IMR-90 (cell line): ENCODE data around the gene PCSK2. TPM values are rescaled to one million over a fixed set of nuclear protein-coding genes. Genes with fewer than 3 reads are reported as not detected.
A peak's percentile ranks its signal among the peaks of the same experiment; 100 is the strongest.

Source experiments
- ATAC-seq: fragments of 200-7000 bp; cut with Tn5 transposase; 2 replicates; pipeline ENCODE4 v1.9.1; 2020; ENCODE audit warnings: low read depth, mild to moderate bottlenecking, moderate library complexity
- BruUV-seq: library from RNA; stranded (reverse); fragments of 400-500 nt; replicated peaks from 2 replicates; lab custom pipeline; 2021; lab: Mats Ljungman, UMichigan
- CTCF ChIA-PET: fragments of 300-600 bp; formaldehyde crosslinking; extraction: SDS; loops from one replicate; lab custom pipeline; 2021; ENCODE audit warnings: antibody characterized with exemption; lab: Yijun Ruan, JAX
- POLR2A ChIA-PET: fragments of 300-600 bp; sonication (Branson Sonifier 250); formaldehyde crosslinking; loops from one replicate; lab custom pipeline; 2022; ENCODE audit warnings: antibody characterized with exemption; ENCODE audit not compliant: unreplicated experiment; lab: Charles Lee
- DNase-seq: peaks from one replicate; pipeline ENCODE4 v3.0.0; 2013
- H2AFZ ChIP-seq: replicated peaks from 2 replicates; pipeline ENCODE3; 2013; ENCODE audit warnings: low read length, mild to moderate bottlenecking; ENCODE audit not compliant: poor library complexity
- H2AK5ac ChIP-seq: 2 replicates; pipeline ENCODE4 v1.6.1; 2013; ENCODE audit warnings: low read depth, low read length, inconsistent platforms
- H2AK9ac ChIP-seq: replicated peaks from 2 replicates; pipeline ENCODE3; 2013; ENCODE audit warnings: mild to moderate bottlenecking, low read depth, low read length, moderate library complexity; ENCODE audit not compliant: poor library complexity
- H2BK120ac ChIP-seq: 2 replicates; pipeline ENCODE4 v1.6.1; 2013; ENCODE audit warnings: low read depth, low read length, inconsistent platforms
- H2BK15ac ChIP-seq: 3 replicates; pipeline ENCODE4 v1.6.1; 2013; ENCODE audit warnings: low read depth, low read length, inconsistent platforms
- H2BK20ac ChIP-seq: 2 replicates; pipeline ENCODE4 v1.6.1; 2013; ENCODE audit warnings: low read depth, mild to moderate bottlenecking, inconsistent platforms, low read length, moderate library complexity
- H2BK5ac ChIP-seq: 2 replicates; pipeline ENCODE4 v1.6.1; 2013; ENCODE audit warnings: mild to moderate bottlenecking, low read depth, low read length, inconsistent platforms; ENCODE audit not compliant: poor library complexity, severe bottlenecking
- H3K14ac ChIP-seq: replicated peaks from 2 replicates; pipeline ENCODE4 v1.6.1; 2013; ENCODE audit warnings: low read depth, low read length, inconsistent platforms
- H3K18ac ChIP-seq: 2 replicates; pipeline ENCODE4 v1.6.1; 2013; ENCODE audit warnings: low read depth, low read length, control low read depth
- H3K23ac ChIP-seq: 2 replicates; pipeline ENCODE4 v1.6.1; 2013; ENCODE audit warnings: low read depth, low read length, inconsistent platforms
- H3K27ac ChIP-seq: 2 replicates; pipeline ENCODE4 v1.5.1; 2013; ENCODE audit warnings: mild to moderate bottlenecking, control low read depth, low read length; ENCODE audit not compliant: insufficient read depth
- H3K27me3 ChIP-seq: 2 replicates; pipeline ENCODE4 v1.6.1; 2013; ENCODE audit warnings: low read length; ENCODE audit not compliant: control insufficient read depth, insufficient read depth
- H3K36me3 ChIP-seq: 2 replicates; pipeline ENCODE4 v1.6.1; 2013; ENCODE audit warnings: low read length, mixed read lengths; ENCODE audit not compliant: control insufficient read depth, insufficient read depth
- H3K4ac ChIP-seq: 2 replicates; pipeline ENCODE4 v1.6.1; 2013; ENCODE audit warnings: low read depth, low read length, inconsistent platforms
- H3K4me1 ChIP-seq: 2 replicates; pipeline ENCODE4 v1.6.1; 2013; ENCODE audit warnings: low read length, mixed read lengths; ENCODE audit not compliant: control insufficient read depth, insufficient read depth
- H3K4me2 ChIP-seq: 2 replicates; pipeline ENCODE4 v1.6.1; 2013; ENCODE audit warnings: low read depth, mild to moderate bottlenecking, control low read depth, low read length, moderate library complexity
- H3K4me3 ChIP-seq: 2 replicates; pipeline ENCODE4 v1.5.1; 2013; ENCODE audit warnings: low read depth, mild to moderate bottlenecking, control low read depth, low read length, moderate library complexity; ENCODE audit not compliant: insufficient read depth
- H3K56ac ChIP-seq: 2 replicates; pipeline ENCODE4 v1.6.1; 2013; ENCODE audit warnings: low read length, inconsistent platforms; ENCODE audit not compliant: insufficient read depth; ENCODE audit errors: extremely low read depth
- H3K79me1 ChIP-seq, 2 experiments: 2 replicates each; pipeline ENCODE4 v1.6.1; 2013; ENCODE audit warnings: low read length in 2 of 2, inconsistent platforms in 1 of 2, low read depth in 1 of 2
- H3K9ac ChIP-seq: 2 replicates; pipeline ENCODE4 v1.6.1; 2013; ENCODE audit warnings: low read depth, low read length, control low read depth
- H3K9me1 ChIP-seq: 2 replicates; pipeline ENCODE4 v1.6.1; 2013; ENCODE audit warnings: low read length, inconsistent platforms; ENCODE audit not compliant: insufficient read depth
- H3K9me3 ChIP-seq: 2 replicates; pipeline ENCODE4 v1.6.1; 2013; ENCODE audit warnings: low read length; ENCODE audit not compliant: control insufficient read depth, insufficient read depth
- H4K20me1 ChIP-seq: 2 replicates; pipeline ENCODE4 v1.6.1; 2013; ENCODE audit warnings: low read length, inconsistent platforms; ENCODE audit not compliant: insufficient read depth
- H4K5ac ChIP-seq: 2 replicates; pipeline ENCODE4 v1.6.1; 2013; ENCODE audit warnings: mild to moderate bottlenecking, low read depth, low read length, control low read depth
- H4K8ac ChIP-seq, 2 experiments: 2 replicates each; pipeline ENCODE4 v1.6.1; 2013; ENCODE audit warnings: low read depth in 2 of 2, low read length in 2 of 2, control low read depth in 1 of 2, inconsistent platforms in 1 of 2
- H4K91ac ChIP-seq: 2 replicates; pipeline ENCODE4 v1.6.1; 2013; ENCODE audit warnings: low read depth, low read length, inconsistent platforms; ENCODE audit not compliant: insufficient read depth
- CEBPB ChIP-seq: IDR thresholded peaks from 2 replicates; pipeline ENCODE4 v1.6.1; 2012; ENCODE audit warnings: low read depth, low read length, improper control_type of control experiment
- CHD1 ChIP-seq: IDR thresholded peaks from 2 replicates; pipeline ENCODE4 v1.6.1; 2012; ENCODE audit warnings: low read depth, low read length, improper control_type of control experiment
- NFE2L2 ChIP-seq: fragments of 150-350 bp; IDR thresholded peaks from 2 replicates; pipeline ENCODE4 v1.6.1; 2016; ENCODE audit warnings: low read depth, mild to moderate bottlenecking, low read length
- RAD21 ChIP-seq: IDR thresholded peaks from 2 replicates; pipeline ENCODE4 v1.6.1; 2012; ENCODE audit warnings: low read length, improper control_type of control experiment
- RFX5 ChIP-seq: IDR thresholded peaks from 2 replicates; pipeline ENCODE4 v1.8.0; 2012; ENCODE audit warnings: low read depth, mild to moderate bottlenecking, low read length, moderate library complexity
- SMC3 ChIP-seq: fragments of 150-350 bp; IDR thresholded peaks from 2 replicates; pipeline ENCODE4 v1.6.1; 2016; ENCODE audit warnings: low read depth, mild to moderate bottlenecking, antibody characterized with exemption, low read length, moderate library complexity
- WGBS, 2 experiments: methylation state at CpG; one replicate each; pipeline versions ENCODE4 v1.1.5 to v1.1.7; 2013; ENCODE audit warnings: missing lambda C conversion rate in 2 of 2; ENCODE audit not compliant: insufficient read length in 1 of 2; ENCODE audit errors: extremely low coverage in 2 of 2; 5-methylcytosine and 5-hydroxymethylcytosine counted together
- dilution Hi-C: fragments of 300-500 bp; cut with HindIII; formaldehyde crosslinking; loops from one replicate; pipeline ENCODE4 v1.14.3; 2018; ENCODE audit warnings: low sequenced_read_pairs; ENCODE audit not compliant: unreplicated experiment
- in situ Hi-C: fragments of 300-500 bp; cut with MboI; formaldehyde crosslinking; loops from 3 replicates; pipeline ENCODE4 v1.14.3; 2019; ENCODE audit warnings: low sequenced_read_pairs, inconsistent platforms, mixed read lengths
- intact Hi-C: fragments of 100-400 bp; cut with micrococcal nuclease; formaldehyde crosslinking; loops from 2 replicates; pipeline ENCODE4 v1.10.0; 2022
- polyA plus RNA-seq, 3 experiments: library from polyadenylated mRNA; depleted of rRNA; stranded (reverse); fragments of >200 nt; gene quantifications; 2 replicates each; pipeline ENCODE4 v1.2.3, GENCODE V29; 2012; ENCODE audit warnings: low replicate concordance in 1 of 3
- total RNA-seq: library from RNA; depleted of rRNA; stranded (reverse); fragments of >200 nt; gene quantifications from 2 replicates; pipeline ENCODE4 v1.2.3, GENCODE V29; 2012
- TF ChIP-seq, protein P1 (sequence below): conservative IDR thresholded peaks from 2 replicates; pipeline ENCODE4 v1.5.1; 2012; ENCODE audit warnings: mild to moderate bottlenecking, low read depth, low read length, improper control_type of control experiment
- TF ChIP-seq, protein P2 (sequence below): fragments of 150-350 bp; IDR thresholded peaks from 2 replicates; pipeline ENCODE4 v1.6.1; 2016; ENCODE audit warnings: low read depth, mild to moderate bottlenecking, low read length, moderate library complexity, borderline replicate concordance
- TF ChIP-seq, protein P3 (sequence below): fragments of 150-350 bp; IDR thresholded peaks from 2 replicates; pipeline ENCODE4 v1.6.1; 2017; ENCODE audit warnings: mild to moderate bottlenecking, antibody characterized with exemption, low read length, low read depth

Gene PCSK2
- total and polyA plus RNA-seq, 2 of the 4 experiments (the other 2 are of a cell fraction) = not detected

DNA sequence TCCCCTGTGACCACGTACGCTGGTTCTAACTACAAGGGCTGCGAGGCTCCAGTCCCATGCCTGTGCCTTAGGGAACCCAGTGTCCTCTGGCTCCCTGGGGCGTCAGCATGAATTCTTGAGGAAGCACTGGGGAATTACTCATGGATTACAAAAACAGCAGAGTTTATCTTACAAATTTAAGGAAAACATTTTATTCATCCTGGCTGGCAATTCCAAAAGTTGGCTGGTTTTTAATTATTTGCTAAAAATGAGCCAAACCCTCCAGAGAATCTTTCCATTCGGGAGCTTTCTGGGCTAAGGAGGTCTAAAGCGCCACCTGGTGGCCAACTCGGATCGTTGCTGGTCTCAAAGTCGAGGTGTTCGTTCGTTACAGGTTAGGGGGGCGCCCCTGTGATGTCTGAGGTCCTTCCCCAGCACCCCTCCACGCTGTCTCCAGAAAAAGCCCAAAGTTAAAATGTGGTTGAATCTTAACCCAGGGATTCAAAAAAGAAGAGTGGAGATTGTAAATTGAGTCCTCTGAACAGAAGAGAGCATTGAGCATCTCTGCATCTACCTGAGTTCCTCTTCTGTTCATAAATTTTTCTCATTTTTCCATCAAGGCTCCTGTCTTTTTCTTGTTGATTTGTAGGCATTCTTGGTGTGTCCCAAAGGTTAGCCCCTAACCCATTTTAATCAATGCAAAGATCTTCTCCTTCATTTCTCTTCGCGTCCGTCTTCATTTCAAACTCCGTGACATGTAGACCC lies 205.0 kb downstream of the PCSK2 start:
- no peaks in the 10 kb centered on the region for H4K20me1 ChIP-seq
- ChIA-PET CTCF (interaction anchor here (0.6 to 10.2 kb wide), 10 partner anchors 54 to 637 kb away, joined by 3 to 113 read pairs (median 4); no protein-coding TSS in a partner anchor), POLR2A (no interaction called here)
- no peak overlapping the region for H3K14ac ChIP-seq
- in situ Hi-C loops = no loop called here
- H3K23ac ChIP-seq = no peak overlapping the region
- H3K4me2 ChIP-seq = no peak overlapping the region
- no peaks in the 10 kb centered on the region for H3K9me3 ChIP-seq
- no peak overlapping the region for H3K4me3 ChIP-seq
- H2BK120ac ChIP-seq = no peak overlapping the region
- TF ChIP-seq NFE2L2 (no peak), CHD1 (no peak), CEBPB (no peak), RFX5 (no peak), RAD21 (peak; percentile 69), SMC3 (peak; percentile 82)
- TF ChIP-seq, protein P1, sequence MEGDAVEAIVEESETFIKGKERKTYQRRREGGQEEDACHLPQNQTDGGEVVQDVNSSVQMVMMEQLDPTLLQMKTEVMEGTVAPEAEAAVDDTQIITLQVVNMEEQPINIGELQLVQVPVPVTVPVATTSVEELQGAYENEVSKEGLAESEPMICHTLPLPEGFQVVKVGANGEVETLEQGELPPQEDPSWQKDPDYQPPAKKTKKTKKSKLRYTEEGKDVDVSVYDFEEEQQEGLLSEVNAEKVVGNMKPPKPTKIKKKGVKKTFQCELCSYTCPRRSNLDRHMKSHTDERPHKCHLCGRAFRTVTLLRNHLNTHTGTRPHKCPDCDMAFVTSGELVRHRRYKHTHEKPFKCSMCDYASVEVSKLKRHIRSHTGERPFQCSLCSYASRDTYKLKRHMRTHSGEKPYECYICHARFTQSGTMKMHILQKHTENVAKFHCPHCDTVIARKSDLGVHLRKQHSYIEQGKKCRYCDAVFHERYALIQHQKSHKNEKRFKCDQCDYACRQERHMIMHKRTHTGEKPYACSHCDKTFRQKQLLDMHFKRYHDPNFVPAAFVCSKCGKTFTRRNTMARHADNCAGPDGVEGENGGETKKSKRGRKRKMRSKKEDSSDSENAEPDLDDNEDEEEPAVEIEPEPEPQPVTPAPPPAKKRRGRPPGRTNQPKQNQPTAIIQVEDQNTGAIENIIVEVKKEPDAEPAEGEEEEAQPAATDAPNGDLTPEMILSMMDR = peak; percentile 76
- TF ChIP-seq, protein P2, sequence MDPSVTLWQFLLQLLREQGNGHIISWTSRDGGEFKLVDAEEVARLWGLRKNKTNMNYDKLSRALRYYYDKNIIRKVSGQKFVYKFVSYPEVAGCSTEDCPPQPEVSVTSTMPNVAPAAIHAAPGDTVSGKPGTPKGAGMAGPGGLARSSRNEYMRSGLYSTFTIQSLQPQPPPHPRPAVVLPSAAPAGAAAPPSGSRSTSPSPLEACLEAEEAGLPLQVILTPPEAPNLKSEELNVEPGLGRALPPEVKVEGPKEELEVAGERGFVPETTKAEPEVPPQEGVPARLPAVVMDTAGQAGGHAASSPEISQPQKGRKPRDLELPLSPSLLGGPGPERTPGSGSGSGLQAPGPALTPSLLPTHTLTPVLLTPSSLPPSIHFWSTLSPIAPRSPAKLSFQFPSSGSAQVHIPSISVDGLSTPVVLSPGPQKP = no peak
- TF ChIP-seq, protein P3, sequence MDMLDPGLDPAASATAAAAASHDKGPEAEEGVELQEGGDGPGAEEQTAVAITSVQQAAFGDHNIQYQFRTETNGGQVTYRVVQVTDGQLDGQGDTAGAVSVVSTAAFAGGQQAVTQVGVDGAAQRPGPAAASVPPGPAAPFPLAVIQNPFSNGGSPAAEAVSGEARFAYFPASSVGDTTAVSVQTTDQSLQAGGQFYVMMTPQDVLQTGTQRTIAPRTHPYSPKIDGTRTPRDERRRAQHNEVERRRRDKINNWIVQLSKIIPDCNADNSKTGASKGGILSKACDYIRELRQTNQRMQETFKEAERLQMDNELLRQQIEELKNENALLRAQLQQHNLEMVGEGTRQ = no peak
- H2AK9ac ChIP-seq = no peak overlapping the region
- H3K27ac ChIP-seq = no peak overlapping the region
- no TSS peak for BruUV-seq
- no peak overlapping the region for H4K91ac ChIP-seq
- no peak overlapping the region for H2BK5ac ChIP-seq
- dilution Hi-C loops = loop anchor here (10.0 kb wide), 1 partner anchor 627 kb away; no protein-coding TSS in a partner anchor
- no peaks in the 10 kb centered on the region for H3K36me3 ChIP-seq
- ATAC-seq (peak; percentile 75), DNase-seq (peak; percentile 44)
- no peak overlapping the region for H3K56ac ChIP-seq
- H3K4me1 ChIP-seq = no peaks in the 10 kb centered on the region
- peak overlapping the region; percentile 33 for H2AFZ ChIP-seq
- H4K5ac ChIP-seq = no peak overlapping the region
- intact Hi-C loops = loop anchor here (1.0 to 5.0 kb wide), 3 partner anchors 205 to 627 kb away; partner anchors contain the start of gene PCSK2
- no peaks in the 10 kb centered on the region for H3K79me1 ChIP-seq
- H3K9ac ChIP-seq = no peak overlapping the region
- no peak overlapping the region for H3K18ac ChIP-seq
- H4K8ac ChIP-seq = no peak overlapping the region
- H3K4ac ChIP-seq = no peak overlapping the region
- no peak overlapping the region for H2BK20ac ChIP-seq
- H3K27me3 ChIP-seq = peaks cover 16% of the 10 kb centered on the region
- H3K9me1 ChIP-seq = no peaks in the 10 kb centered on the region
- WGBS, 2 experiments = 100% methylated on average over 4 of the region's 17 CpGs; no CpG with 5 or more reads in 1 of the 2 experiments
- H2BK15ac ChIP-seq = no peak overlapping the region
- no peak overlapping the region for H2AK5ac ChIP-seq
